Left lung (tissue), 10 donors: ENCODE data around the gene EZR. TPM values are rescaled to one million over a fixed set of nuclear protein-coding genes. Genes with fewer than 3 reads are reported as not detected.

Experiments used
- ATAC-seq: fragments of 200-7000 bp; cut with Tn5 transposase; one replicate; pipeline ENCODE4 v1.9.1; 2020; ENCODE audit warnings: moderate library complexity
- DNase-seq, 4 donors: peaks; one replicate each; pipeline ENCODE4 v3.0.0-alpha.2; 2013 to 2020
- H3K27ac ChIP-seq, 2 donors: fragments of 200-600 bp; sonication (generic) in 1 of 2; one replicate each; pipeline versions ENCODE4 v1.5.0 to v1.8.0; 2020 to 2021
- H3K27me3 ChIP-seq, 2 donors: fragments of 200-600 bp; sonication (generic) in 1 of 2; one replicate each; pipeline versions ENCODE4 v1.5.0 to v1.8.0; 2020 to 2021
- H3K36me3 ChIP-seq, 2 donors: fragments of 200-600 bp; sonication (generic) in 1 of 2; one replicate each; pipeline versions ENCODE4 v1.5.0 to v1.8.0; 2020 to 2021
- H3K4me1 ChIP-seq, 2 donors: fragments of 200-600 bp; one replicate each; pipeline ENCODE4 v1.8.0; 2021
- H3K4me3 ChIP-seq, 2 donors: fragments of 200-600 bp; sonication (generic) in 1 of 2; one replicate each; pipeline versions ENCODE4 v1.5.0 to v1.8.0; 2020 to 2021; ENCODE audit warnings: mild to moderate bottlenecking in 1 of 2
- H3K9me3 ChIP-seq, 2 donors: fragments of 200-600 bp; sonication (generic) in 1 of 2; one replicate each; pipeline versions ENCODE4 v1.5.0 to v1.8.0; 2020 to 2021
- intact Hi-C, 2 donors: fragments of 100-400 bp; cut with DNase I; formaldehyde crosslinking; loops; one replicate each; pipeline versions ENCODE4 v1.11.2 to v1.14.2; 2022
- polyA plus RNA-seq, 6 donors: library from polyadenylated mRNA; unstranded; fragments of 120-200 nt; gene quantifications; one replicate each; pipeline ENCODE4 v1.2.1, GENCODE V29; 2013; ENCODE audit not compliant: insufficient read length in 6 of 6
- total RNA-seq, 2 donors: library from RNA; stranded (reverse); fragmentation: NEBNext Ultra II Directional; extraction: Animal tissue kit (Norgen Biotek cat#: 25700); gene quantifications; one replicate each; pipeline ENCODE4 v1.2.1, GENCODE V29; 2021
- TF ChIP-seq, protein P1 (sequence below), 2 donors: fragments of 200-600 bp; sonication (generic) in 1 of 2; IDR thresholded peaks; one replicate each; pipeline versions ENCODE4 v1.5.0 to v1.8.0; 2021; ENCODE audit warnings: antibody characterized with exemption in 2 of 2
- donor health status: DM: no; HTN: yes; CAD: no.
- donor health status: DM: no; HTN: no; CAD: no.

EZR gene
- total and polyA plus RNA-seq, 8 donors, result 140 to 328 (median 161) TPM

DNA sequence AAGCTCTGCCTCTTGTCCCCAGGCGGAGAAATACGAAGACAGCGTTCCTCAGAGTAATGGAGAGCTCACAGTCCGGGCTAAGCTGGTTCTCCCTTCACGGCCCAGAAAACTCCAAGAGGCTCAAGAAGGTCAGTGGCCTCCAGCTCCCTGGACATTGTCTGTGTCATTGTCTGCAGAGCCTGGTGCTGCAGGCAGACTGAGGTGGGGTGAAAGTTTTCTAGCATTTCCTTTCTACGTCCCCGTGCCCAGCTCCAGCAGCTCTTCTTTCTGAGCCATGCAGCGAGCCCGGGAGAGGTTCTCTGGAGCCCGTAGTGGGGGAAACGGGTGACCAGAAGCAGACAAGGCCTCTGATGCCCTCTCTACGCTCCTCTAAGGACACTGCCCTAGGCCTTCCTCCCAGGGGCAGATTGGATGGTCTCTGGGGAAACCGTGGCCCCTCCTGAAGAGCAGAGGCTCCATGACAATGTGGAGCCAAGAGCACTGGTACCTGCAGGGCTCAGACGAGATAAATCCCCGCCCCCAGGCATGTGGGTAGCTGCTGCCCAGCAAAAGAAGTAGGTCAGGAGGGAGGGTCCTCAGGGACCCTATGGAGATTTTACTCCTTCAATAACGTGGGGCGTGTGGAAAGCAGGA lies 58.4 kb downstream of the EZR start:
- no peaks in the 10 kb centered on the region for H3K27me3 ChIP-seq
- no peak overlapping the region for H3K4me3 ChIP-seq
- H3K4me1 ChIP-seq, result no peaks in the 10 kb centered on the region
- peaks cover 0 to 41% of the 10 kb centered on the region in 2 donors for H3K36me3 ChIP-seq
- TF ChIP-seq, protein P1, sequence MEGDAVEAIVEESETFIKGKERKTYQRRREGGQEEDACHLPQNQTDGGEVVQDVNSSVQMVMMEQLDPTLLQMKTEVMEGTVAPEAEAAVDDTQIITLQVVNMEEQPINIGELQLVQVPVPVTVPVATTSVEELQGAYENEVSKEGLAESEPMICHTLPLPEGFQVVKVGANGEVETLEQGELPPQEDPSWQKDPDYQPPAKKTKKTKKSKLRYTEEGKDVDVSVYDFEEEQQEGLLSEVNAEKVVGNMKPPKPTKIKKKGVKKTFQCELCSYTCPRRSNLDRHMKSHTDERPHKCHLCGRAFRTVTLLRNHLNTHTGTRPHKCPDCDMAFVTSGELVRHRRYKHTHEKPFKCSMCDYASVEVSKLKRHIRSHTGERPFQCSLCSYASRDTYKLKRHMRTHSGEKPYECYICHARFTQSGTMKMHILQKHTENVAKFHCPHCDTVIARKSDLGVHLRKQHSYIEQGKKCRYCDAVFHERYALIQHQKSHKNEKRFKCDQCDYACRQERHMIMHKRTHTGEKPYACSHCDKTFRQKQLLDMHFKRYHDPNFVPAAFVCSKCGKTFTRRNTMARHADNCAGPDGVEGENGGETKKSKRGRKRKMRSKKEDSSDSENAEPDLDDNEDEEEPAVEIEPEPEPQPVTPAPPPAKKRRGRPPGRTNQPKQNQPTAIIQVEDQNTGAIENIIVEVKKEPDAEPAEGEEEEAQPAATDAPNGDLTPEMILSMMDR (IDR thresholded peaks at IDR 0.05), result no peak
- ATAC-seq (no peak), DNase-seq (no peak)
- H3K27ac ChIP-seq, result no peak overlapping the region
- no peaks in the 10 kb centered on the region for H3K9me3 ChIP-seq
- intact Hi-C loops, result no loop called here

DNA sequence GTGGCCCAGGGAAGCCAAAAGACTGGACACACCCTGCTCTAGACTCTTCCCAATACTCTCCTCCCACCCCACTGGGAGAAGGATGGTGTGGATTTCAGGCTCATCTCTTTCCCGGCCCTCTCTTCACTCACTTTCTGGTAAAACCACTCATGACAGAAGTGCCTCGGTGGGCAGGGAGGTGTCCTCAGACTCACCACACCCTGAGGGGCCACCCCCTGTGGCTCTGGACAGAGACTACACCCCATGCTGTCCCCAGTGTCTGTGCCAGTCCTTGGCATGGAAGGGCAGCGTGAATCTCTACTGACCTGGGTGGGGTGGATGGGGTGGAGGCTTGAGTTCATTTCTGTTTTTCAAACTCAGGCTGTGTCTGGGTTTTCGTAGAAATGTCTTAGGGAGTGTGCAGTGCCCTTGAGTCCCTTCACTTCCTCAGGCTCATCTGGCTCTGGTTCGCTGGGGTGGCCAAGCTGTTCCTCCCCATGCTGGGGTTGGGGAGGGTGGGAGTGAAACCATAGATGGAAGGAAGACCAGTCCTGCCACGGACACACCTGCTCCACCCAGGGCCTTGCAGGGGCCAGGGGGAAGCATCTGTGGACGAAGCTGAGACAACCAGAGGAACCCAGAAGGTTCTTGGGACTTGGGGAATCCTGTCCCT lies 59.1 kb downstream of the EZR start:
- Histone ChIP-seq H3K27ac (no peak overlapping the region), H3K36me3 (peaks cover 0 to 35% of the 10 kb centered on the region in 2 donors), H3K27me3 (no peaks in the 10 kb centered on the region), H3K4me1 (no peaks in the 10 kb centered on the region), H3K4me3 (no peak overlapping the region), H3K9me3 (no peaks in the 10 kb centered on the region)
- TF ChIP-seq, protein P1 (IDR thresholded peaks at IDR 0.05), result no peak
- intact Hi-C loops, result no loop called here
- DNase-seq (no peak), ATAC-seq (no peak)

DNA sequence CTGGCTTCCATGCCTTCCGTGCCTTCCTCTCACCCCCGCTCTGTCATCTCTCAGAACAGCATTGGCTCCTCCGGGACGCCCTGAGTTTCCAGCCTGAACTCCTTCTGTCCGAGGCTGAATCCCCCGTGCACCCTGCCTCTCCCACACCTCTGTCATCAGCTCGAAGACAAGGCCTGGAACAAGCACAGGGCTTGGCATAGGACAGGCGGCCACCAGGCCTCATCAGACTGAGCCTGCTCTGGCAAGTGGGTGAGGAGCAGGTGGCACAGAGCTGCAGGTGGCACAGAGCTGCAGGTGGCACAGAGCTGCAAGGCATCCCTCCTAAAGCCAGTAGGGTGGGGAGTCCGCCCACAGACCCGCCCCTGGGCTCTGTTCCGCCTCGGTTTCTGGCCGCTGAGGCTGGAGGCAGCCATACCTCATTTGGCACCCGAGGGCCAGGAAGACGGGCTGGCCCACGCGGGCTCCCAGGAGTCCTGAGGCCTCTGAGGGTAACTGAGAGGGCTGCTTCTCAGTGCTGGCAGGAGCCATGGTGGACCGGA lies 60.2 kb downstream of the EZR start:
- intact Hi-C loops, result no loop called here
- Histone ChIP-seq H3K36me3 (peaks cover 0 to 24% of the 10 kb centered on the region in 2 donors), H3K4me3 (no peak overlapping the region), H3K9me3 (no peaks in the 10 kb centered on the region), H3K27me3 (no peaks in the 10 kb centered on the region), H3K4me1 (no peaks in the 10 kb centered on the region), H3K27ac (no peak overlapping the region)
- DNase-seq, result no peak
- TF ChIP-seq, protein P1 (IDR thresholded peaks at IDR 0.05), result no peak
- no peak for ATAC-seq

DNA sequence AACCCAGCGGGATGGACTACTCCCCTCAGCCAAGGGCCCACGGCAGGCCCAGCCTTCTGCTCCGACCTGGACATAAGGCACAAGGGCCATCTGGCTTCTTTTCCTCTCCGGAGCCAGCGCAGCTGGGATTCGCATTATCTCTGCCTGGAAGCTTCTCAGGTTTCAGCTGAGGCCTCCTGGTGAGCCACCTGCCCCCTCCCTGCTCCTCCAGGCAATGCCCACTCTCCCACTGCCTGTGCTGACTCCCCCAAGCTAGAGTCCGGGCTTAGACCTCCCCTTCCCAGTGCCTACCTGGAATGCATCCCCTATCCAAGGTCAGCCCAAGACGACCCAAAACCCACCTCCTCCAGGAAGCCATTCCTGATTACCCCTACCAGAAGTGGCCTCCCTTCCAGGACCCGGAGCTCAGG lies 60.7 kb downstream of the EZR start:
- no peaks in the 10 kb centered on the region for H3K27me3 ChIP-seq
- intact Hi-C loops, result no loop called here
- peaks cover 0 to 18% of the 10 kb centered on the region in 2 donors for H3K36me3 ChIP-seq
- DNase-seq, result no peak
- no peak overlapping the region for H3K27ac ChIP-seq
- no peaks in the 10 kb centered on the region for H3K4me1 ChIP-seq
- no peaks in the 10 kb centered on the region for H3K9me3 ChIP-seq
- TF ChIP-seq, protein P1 (IDR thresholded peaks at IDR 0.05), result no peak
- no peak for ATAC-seq
- no peak overlapping the region for H3K4me3 ChIP-seq

DNA sequence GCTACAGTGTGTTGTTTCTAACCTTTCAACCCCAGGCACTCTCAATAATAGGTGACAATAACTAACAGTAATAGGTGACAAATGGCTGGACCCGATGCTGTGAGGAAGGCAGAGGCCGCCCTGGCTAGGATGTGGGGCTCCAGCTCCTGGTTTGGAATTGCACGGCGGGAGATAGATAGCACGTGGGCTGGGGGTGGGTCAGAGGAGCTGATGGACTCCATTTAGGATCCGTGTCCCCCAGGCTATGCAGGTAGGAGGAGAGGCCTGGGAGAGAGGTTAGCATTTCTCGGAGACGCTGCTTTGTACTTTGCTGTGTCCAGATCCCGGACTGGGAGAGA lies 61.4 kb downstream of the EZR start:
- DNase-seq (no peak), ATAC-seq (no peak)
- H3K4me1 ChIP-seq, result no peaks in the 10 kb centered on the region
- TF ChIP-seq, protein P1 (IDR thresholded peaks at IDR 0.05), result no peak
- peaks cover 0 to 11% of the 10 kb centered on the region in 2 donors for H3K36me3 ChIP-seq
- no peak overlapping the region for H3K4me3 ChIP-seq
- H3K27me3 ChIP-seq, result no peaks in the 10 kb centered on the region
- H3K27ac ChIP-seq, result no peak overlapping the region
- H3K9me3 ChIP-seq, result no peaks in the 10 kb centered on the region
- intact Hi-C loops, result no loop called here
